H1 (cell line): ENCODE data around the gene CDK16. TPM values are rescaled to one million over a fixed set of nuclear protein-coding genes. Genes with fewer than 3 reads are reported as not detected.

Source experiments
- CTCF ChIA-PET: fragments of 300-600 bp; sonication (Branson Sonifier 250); formaldehyde crosslinking; loops from one replicate; lab custom pipeline; 2021; ENCODE audit not compliant: partially characterized antibody; lab: Charles Lee
- POLR2A ChIA-PET: fragments of 300-600 bp; sonication (Branson Sonifier 250); formaldehyde crosslinking; loops from one replicate; lab custom pipeline; 2021; ENCODE audit warnings: inconsistent platforms; ENCODE audit not compliant: partially characterized antibody; lab: Charles Lee
- DNase-seq, 2 experiments: peaks; one replicate each; pipeline versions ENCODE4 v3.0.0 to v3.0.0-alpha.2; 2010 to 2022; ENCODE audit warnings: low spot score in 2 of 2, low read depth in 1 of 2, mixed read lengths in 1 of 2
- FAIRE-seq: peaks from 2 replicates; lab custom pipeline; 2011; peaks lifted over from hg19 to GRCh38; lab: Jason Lieb, UNC
- H2AFZ ChIP-seq: 2 replicates; pipeline ENCODE4 v1.8.1; 2012; ENCODE audit warnings: low read length, inconsistent platforms
- H2AK5ac ChIP-seq: 2 replicates; pipeline ENCODE4 v1.6.1; 2013; ENCODE audit warnings: low read depth, low read length
- H2BK120ac ChIP-seq: replicated peaks from 2 replicates; pipeline ENCODE3; 2013; ENCODE audit warnings: low read depth, low read length, inconsistent platforms
- H2BK12ac ChIP-seq: 2 replicates; pipeline ENCODE4 v1.6.1; 2013; ENCODE audit warnings: low read depth, low read length
- H2BK15ac ChIP-seq: 2 replicates; pipeline ENCODE4 v1.6.1; 2013; ENCODE audit warnings: low read length
- H2BK20ac ChIP-seq: 2 replicates; pipeline ENCODE4 v1.6.1; 2013; ENCODE audit warnings: low read length
- H2BK5ac ChIP-seq: 2 replicates; pipeline ENCODE4 v1.6.1; 2013; ENCODE audit warnings: low read depth, low read length
- H3K14ac ChIP-seq: 2 replicates; pipeline ENCODE4 v1.6.1; 2013; ENCODE audit warnings: inconsistent platforms; ENCODE audit not compliant: insufficient read length
- H3K18ac ChIP-seq: 2 replicates; pipeline ENCODE4 v1.6.1; 2013; ENCODE audit warnings: low read length; ENCODE audit errors: extremely low read depth
- H3K23ac ChIP-seq: 2 replicates; pipeline ENCODE4 v1.6.1; 2013; ENCODE audit warnings: inconsistent platforms; ENCODE audit not compliant: insufficient read length
- H3K23me2 ChIP-seq: 2 replicates; pipeline ENCODE4 v1.6.1; 2013; ENCODE audit warnings: low read depth, low read length
- H3K27ac ChIP-seq: 2 replicates; pipeline ENCODE4 v1.6.1; 2011; ENCODE audit warnings: low read depth, low read length, inconsistent platforms
- H3K27me3 ChIP-seq, 4 experiments: replicated peaks in 1 of 4; 1 replicate in 1 of 4; 2 replicates in 3 of 4; pipeline versions ENCODE4 v1.6.1 to v1.8.1; 2011 to 2013; ENCODE audit warnings: low read length in 3 of 4, mild to moderate bottlenecking in 3 of 4, inconsistent platforms in 2 of 4, mixed read lengths in 2 of 4, moderate library complexity in 1 of 4; ENCODE audit not compliant: control insufficient read depth in 3 of 4, insufficient read depth in 3 of 4; ENCODE audit errors: extremely low read depth in 1 of 4
- H3K36me3 ChIP-seq, 4 experiments: 2 replicates each; pipeline versions ENCODE4 v1.6.1 to v1.8.1; 2011 to 2013; ENCODE audit warnings: mild to moderate bottlenecking in 4 of 4, low read length in 3 of 4, moderate library complexity in 2 of 4, control low read depth in 1 of 4, inconsistent platforms in 1 of 4; ENCODE audit not compliant: insufficient read depth in 4 of 4, control insufficient read depth in 2 of 4
- H3K4ac ChIP-seq: replicated peaks from 2 replicates; pipeline ENCODE3; 2013; ENCODE audit warnings: low read length, low read depth, mixed read lengths, inconsistent platforms; ENCODE audit not compliant: insufficient read length
- H3K4me1 ChIP-seq, 4 experiments: replicated peaks in 1 of 4; 1 replicate in 1 of 4; 2 replicates in 3 of 4; pipeline versions ENCODE4 v1.6.1 to v1.8.1; 2011 to 2013; ENCODE audit warnings: low read length in 3 of 4, inconsistent platforms in 2 of 4, mixed read lengths in 1 of 4; ENCODE audit not compliant: insufficient read depth in 4 of 4, control insufficient read depth in 3 of 4
- H3K4me2 ChIP-seq, 2 experiments: 2 replicates each; pipeline versions ENCODE4 v1.6.1 to v1.8.1; 2011 to 2013; ENCODE audit warnings: low read depth in 2 of 2, low read length in 2 of 2, control low read depth in 1 of 2, inconsistent platforms in 1 of 2, mild to moderate bottlenecking in 1 of 2; ENCODE audit not compliant: insufficient read depth in 1 of 2
- H3K4me3 ChIP-seq, 4 experiments: fragments of 200-600, 300-600 bp in 1 of 4; sonication (generic), shearing (Covaris generic), sonication (Bioruptor Twin) in 1 of 4; 2 replicates each; pipeline versions ENCODE4 v1.5.1 to v1.8.1; 2011 to 2016; ENCODE audit warnings: low read length in 4 of 4, low read depth in 3 of 4, control low read depth in 2 of 4, inconsistent platforms in 2 of 4, mild to moderate bottlenecking in 2 of 4, mixed read lengths in 1 of 4, moderate library complexity in 1 of 4; ENCODE audit not compliant: insufficient read depth in 2 of 4; ENCODE audit errors: extremely low read depth in 1 of 4
- H3K56ac ChIP-seq: replicated peaks from 2 replicates; pipeline ENCODE3; 2013; ENCODE audit warnings: low read depth, mild to moderate bottlenecking, mixed read lengths, low read length, inconsistent platforms; ENCODE audit not compliant: insufficient read length
- H3K79me1 ChIP-seq: 2 replicates; pipeline ENCODE4 v1.6.1; 2013; ENCODE audit warnings: low read depth, low read length, control low read depth
- H3K79me2 ChIP-seq, 2 experiments: 2 replicates each; pipeline versions ENCODE4 v1.6.1 to v1.8.1; 2012 to 2013; ENCODE audit warnings: low read length in 2 of 2, mild to moderate bottlenecking in 2 of 2, inconsistent platforms in 1 of 2; ENCODE audit not compliant: insufficient read depth in 2 of 2, control insufficient read depth in 1 of 2
- H3K9ac ChIP-seq, 4 experiments: replicated peaks in 1 of 4; 1 replicate in 1 of 4; 2 replicates in 3 of 4; pipeline versions ENCODE4 v1.6.1 to v1.8.1; 2011 to 2013; ENCODE audit warnings: low read depth in 3 of 4, low read length in 3 of 4, control low read depth in 2 of 4, mild to moderate bottlenecking in 2 of 4, moderate library complexity in 2 of 4, inconsistent platforms in 1 of 4; ENCODE audit errors: extremely low read depth in 1 of 4
- H3K9me3 ChIP-seq, 2 experiments: 2 replicates each; pipeline versions ENCODE4 v1.6.1 to v1.8.1; 2012 to 2013; ENCODE audit warnings: mild to moderate bottlenecking in 2 of 2, moderate library complexity in 2 of 2, control low read depth in 1 of 2, inconsistent platforms in 1 of 2, low read depth in 1 of 2, low read length in 1 of 2, mixed read lengths in 1 of 2; ENCODE audit not compliant: insufficient read depth in 2 of 2
- H4K20me1 ChIP-seq, 2 experiments: replicated peaks in 1 of 2; 2 replicates each; pipeline versions ENCODE3 to v1.8.1; 2011 to 2013; ENCODE audit warnings: inconsistent platforms in 2 of 2, low read length in 2 of 2, mild to moderate bottlenecking in 1 of 2; ENCODE audit not compliant: insufficient read depth in 2 of 2, control insufficient read depth in 1 of 2
- H4K5ac ChIP-seq: 2 replicates; pipeline ENCODE4 v1.6.1; 2013; ENCODE audit warnings: low read length, low read depth, mixed read lengths, inconsistent platforms; ENCODE audit not compliant: insufficient read length
- H4K8ac ChIP-seq: 2 replicates; pipeline ENCODE4 v1.8.0; 2013; ENCODE audit warnings: mild to moderate bottlenecking, moderate library complexity, low read length, inconsistent platforms; ENCODE audit not compliant: insufficient read depth; ENCODE audit errors: extremely low read depth
- H4K91ac ChIP-seq: replicated peaks from 2 replicates; pipeline ENCODE3; 2013; ENCODE audit warnings: low read length, mixed read lengths, inconsistent platforms; ENCODE audit not compliant: insufficient read length
- BCL11A ChIP-seq, 2 experiments: IDR thresholded peaks; one replicate each; pipeline ENCODE4 v1.6.1; 2011; ENCODE audit warnings: low read depth in 2 of 2, low read length in 2 of 2, mild to moderate bottlenecking in 2 of 2
- CBX8 ChIP-seq: fragments of 300-800, 300-1000 bp; sonication (generic); IDR thresholded peaks from 2 replicates; pipeline ENCODE4 v1.7.1; 2016; ENCODE audit warnings: low read depth, low read length, borderline replicate concordance
- FOSL1 ChIP-seq: IDR thresholded peaks from 2 replicates; pipeline ENCODE4 v1.6.1; 2011; ENCODE audit warnings: mild to moderate bottlenecking, low read depth, low read length, moderate library complexity; ENCODE audit not compliant: insufficient read depth
- JUND ChIP-seq: IDR thresholded peaks from 2 replicates; pipeline ENCODE4 v1.6.1; 2011; ENCODE audit warnings: mild to moderate bottlenecking, improper control_type of control experiment, low read length
- PHF8 ChIP-seq: fragments of 200-600 bp; sonication (generic); conservative IDR thresholded peaks from 2 replicates; pipeline ENCODE4 v1.7.1; 2012; ENCODE audit warnings: low read depth, mild to moderate bottlenecking, inconsistent platforms, low read length, moderate library complexity
- POLR2AphosphoS5 ChIP-seq: IDR thresholded peaks from 2 replicates; pipeline ENCODE4 v1.6.1; 2011; ENCODE audit warnings: low read depth, low read length
- SIN3A ChIP-seq, 2 experiments: IDR thresholded peaks in 1 of 2; conservative IDR thresholded peaks in 1 of 2; 2 replicates each; pipeline ENCODE4 v1.6.1; 2011 to 2012; ENCODE audit warnings: low read length in 2 of 2, improper control_type of control experiment in 1 of 2, low read depth in 1 of 2, mild to moderate bottlenecking in 1 of 2
- ZNF274 ChIP-seq: IDR thresholded peaks from 2 replicates; pipeline ENCODE4 v1.7.0; 2012; ENCODE audit warnings: low read length, borderline replicate concordance; ENCODE audit errors: extremely low read depth
- WGBS, 2 experiments: shearing (Covaris generic) in 1 of 2; methylation state at CpG; one replicate each; pipeline versions ENCODE4 v1.1.6 to v1.1.7; 2013 to 2015; ENCODE audit warnings: low lambda C conversion rate in 2 of 2, mixed read lengths in 2 of 2, inconsistent platforms in 1 of 2, low coverage in 1 of 2, missing lambda C conversion rate in 1 of 2; ENCODE audit not compliant: insufficient replicate concordance in 2 of 2, insufficient coverage in 1 of 2, insufficient read length in 1 of 2; ENCODE audit errors: extremely low coverage in 1 of 2, missing lambda C conversion rate in 1 of 2; 5-methylcytosine and 5-hydroxymethylcytosine counted together
- polyA plus RNA-seq, 7 experiments: library from polyadenylated mRNA; depleted of rRNA in 3 of 7; stranded (reverse) in 5 of 7; unstranded in 2 of 7; fragments of >200 nt in 5 of 7; fragments of 200-250 nt in 2 of 7; gene quantifications; 1 replicate in 5 of 7; 2 replicates in 1 of 7; 4 replicates in 1 of 7; pipeline versions ENCODE4 v1.2.1 to v1.2.3, GENCODE V29; 2011 to 2013; ENCODE audit warnings: missing spikeins in 2 of 7, mixed read lengths in 2 of 7
- total RNA-seq: library from RNA; stranded (reverse); fragmentation: NEBNext Ultra II Directional; extraction: Animal tissue kit (Norgen Biotek cat#: 25700); gene quantifications from 2 replicates; pipeline ENCODE4 v1.2.1, GENCODE V29; 2021

CDK16 gene
- total and polyA plus RNA-seq, 2 of the 8 experiments (the other 6 are each of a cell fraction or from before 2014, with no cell fraction given), result 124 to 204 TPM

DNA sequence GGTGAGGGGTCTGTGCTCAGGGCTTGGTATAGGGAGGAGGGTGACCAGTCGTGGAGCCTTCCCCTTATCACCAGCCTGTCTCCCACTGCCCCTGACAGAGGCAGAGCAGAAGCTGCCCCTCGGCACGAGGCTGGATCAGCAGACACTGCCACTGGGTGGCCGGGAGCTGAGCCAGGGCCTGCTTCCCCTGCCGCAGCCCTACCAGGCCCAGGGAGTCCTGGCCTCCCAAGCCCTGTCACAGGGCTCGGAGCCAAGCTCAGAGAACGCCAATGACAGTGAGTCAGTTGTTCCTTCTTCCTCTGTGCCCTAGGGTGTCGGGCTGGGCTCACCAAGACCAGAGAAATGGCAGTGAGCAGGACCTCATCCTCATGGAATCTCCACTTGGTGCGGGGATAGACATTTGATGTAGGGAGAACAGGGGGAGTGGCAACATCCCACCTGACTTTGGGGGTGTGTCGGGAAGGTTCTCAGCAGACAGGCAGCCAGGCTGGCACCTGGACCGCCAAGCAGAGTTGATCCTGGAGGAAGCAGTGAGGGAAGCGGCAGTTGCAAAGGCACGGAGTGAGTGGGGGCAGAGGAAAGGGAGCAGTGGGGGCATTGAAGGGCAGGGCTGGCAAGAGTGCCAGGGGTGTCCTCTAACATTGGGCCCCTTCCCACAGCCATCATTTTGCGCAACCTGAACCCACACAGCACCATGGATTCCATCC is 39.1 kb upstream of the CDK16 start:
- POLR2A ChIA-PET, result no interaction called here
- H2BK120ac ChIP-seq, result no peak overlapping the region
- H2BK20ac ChIP-seq, result no peak overlapping the region
- H4K91ac ChIP-seq, result no peak overlapping the region
- DNase-seq, result no peak
- no peaks in the 10 kb centered on the region for H3K79me1 ChIP-seq
- no peak overlapping the region for H3K18ac ChIP-seq
- H3K9me3 ChIP-seq, result no peaks in the 10 kb centered on the region
- no peak overlapping the region for H3K9ac ChIP-seq
- H2AFZ ChIP-seq, result no peak overlapping the region
- no peak overlapping the region for H3K4me2 ChIP-seq
- no peak overlapping the region for H3K27ac ChIP-seq
- WGBS, 2 experiments, result 91% methylated on average over 5 of the region's 14 CpGs; no CpG with 5 or more reads in 1 of the 2 experiments
- H3K27me3 ChIP-seq, result no peaks in the 10 kb centered on the region
- no peak for FAIRE-seq
- H3K4ac ChIP-seq, result no peak overlapping the region
- H4K8ac ChIP-seq, result no peak overlapping the region
- no peak overlapping the region for H4K5ac ChIP-seq
- no peak overlapping the region for H3K56ac ChIP-seq
- H4K20me1 ChIP-seq, result peaks cover 0 to 3% of the 10 kb centered on the region in 2 experiments
- H3K23me2 ChIP-seq, result no peaks in the 10 kb centered on the region
- H3K36me3 ChIP-seq, result peaks cover 4 to 48% (median 32%) of the 10 kb centered on the region in 4 experiments; a peak in 7 of 8 replicates
- no peak overlapping the region for H2BK5ac ChIP-seq
- TF ChIP-seq FOSL1 (no peak), PHF8 (no peak), JUND (no peak), SIN3A (conservative IDR thresholded peaks at IDR 0.05 in 1 of 2, IDR thresholded peaks at IDR 0.05 in 1 of 2; ENCODE audit: low read depth in 1 of 2, low read length in 2 of 2) (no peak), BCL11A (IDR thresholded peaks at IDR 0.05; ENCODE audit: low read depth in 2 of 2, low read length in 2 of 2) (no peak), ZNF274 (no peak), CBX8 (no peak), POLR2AphosphoS5 (no peak)
- H2AK5ac ChIP-seq, result no peak overlapping the region
- H3K14ac ChIP-seq, result no peak overlapping the region
- H3K4me3 ChIP-seq, result no peak overlapping the region
- no peaks in the 10 kb centered on the region for H3K79me2 ChIP-seq
- no peaks in the 10 kb centered on the region for H3K4me1 ChIP-seq
- CTCF ChIA-PET, result no interaction called here
- no peak overlapping the region for H2BK12ac ChIP-seq
- H2BK15ac ChIP-seq, result no peak overlapping the region
- H3K23ac ChIP-seq, result no peak overlapping the region
